Neural progenitor cell (in vitro differentiated cells): ENCODE results near the gene CCT5.

Experiments used
- EZH2phosphoT487 ChIP-seq: fragments of 200-600 bp; sonication (generic); IDR thresholded peaks from 2 replicates; pipeline ENCODE4 v1.6.1; 2017; ENCODE audit warnings: antibody characterized with exemption
- TF ChIP-seq, protein P1 (sequence below): fragments of 200-600 bp; sonication (generic); IDR thresholded peaks from 2 replicates; pipeline ENCODE4 v1.5.1; 2017; ENCODE audit warnings: antibody characterized with exemption, mild to moderate bottlenecking

GRCh38 chr5:10297646-10298204, 47.6 kb downstream of the CCT5 start:
- TF ChIP-seq, protein P1, sequence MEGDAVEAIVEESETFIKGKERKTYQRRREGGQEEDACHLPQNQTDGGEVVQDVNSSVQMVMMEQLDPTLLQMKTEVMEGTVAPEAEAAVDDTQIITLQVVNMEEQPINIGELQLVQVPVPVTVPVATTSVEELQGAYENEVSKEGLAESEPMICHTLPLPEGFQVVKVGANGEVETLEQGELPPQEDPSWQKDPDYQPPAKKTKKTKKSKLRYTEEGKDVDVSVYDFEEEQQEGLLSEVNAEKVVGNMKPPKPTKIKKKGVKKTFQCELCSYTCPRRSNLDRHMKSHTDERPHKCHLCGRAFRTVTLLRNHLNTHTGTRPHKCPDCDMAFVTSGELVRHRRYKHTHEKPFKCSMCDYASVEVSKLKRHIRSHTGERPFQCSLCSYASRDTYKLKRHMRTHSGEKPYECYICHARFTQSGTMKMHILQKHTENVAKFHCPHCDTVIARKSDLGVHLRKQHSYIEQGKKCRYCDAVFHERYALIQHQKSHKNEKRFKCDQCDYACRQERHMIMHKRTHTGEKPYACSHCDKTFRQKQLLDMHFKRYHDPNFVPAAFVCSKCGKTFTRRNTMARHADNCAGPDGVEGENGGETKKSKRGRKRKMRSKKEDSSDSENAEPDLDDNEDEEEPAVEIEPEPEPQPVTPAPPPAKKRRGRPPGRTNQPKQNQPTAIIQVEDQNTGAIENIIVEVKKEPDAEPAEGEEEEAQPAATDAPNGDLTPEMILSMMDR: no peak
- no peak for TF ChIP-seq EZH2phosphoT487
